Measurements from ENCODE around the gene ACTL8.

- TF ChIP-seq CTCF (IDR thresholded peaks at IDR 0.05) (no peak), NFE2L2 (conservative IDR thresholded peaks at IDR 0.05; ENCODE audit: low read length) (no peak)
Measured at GRCh38 chr1:17743008-17743647, 12.0 kb upstream of the ACTL8 start.
